ENCODE results near the gene MYADM.
"Not testable (repeated sequence)": the region's sequence is repeated elsewhere in the genome, so short reads cannot be mapped to it uniquely, and the experiment has no call there.

MYADM gene, protein sequence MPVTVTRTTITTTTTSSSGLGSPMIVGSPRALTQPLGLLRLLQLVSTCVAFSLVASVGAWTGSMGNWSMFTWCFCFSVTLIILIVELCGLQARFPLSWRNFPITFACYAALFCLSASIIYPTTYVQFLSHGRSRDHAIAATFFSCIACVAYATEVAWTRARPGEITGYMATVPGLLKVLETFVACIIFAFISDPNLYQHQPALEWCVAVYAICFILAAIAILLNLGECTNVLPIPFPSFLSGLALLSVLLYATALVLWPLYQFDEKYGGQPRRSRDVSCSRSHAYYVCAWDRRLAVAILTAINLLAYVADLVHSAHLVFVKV

DNA sequence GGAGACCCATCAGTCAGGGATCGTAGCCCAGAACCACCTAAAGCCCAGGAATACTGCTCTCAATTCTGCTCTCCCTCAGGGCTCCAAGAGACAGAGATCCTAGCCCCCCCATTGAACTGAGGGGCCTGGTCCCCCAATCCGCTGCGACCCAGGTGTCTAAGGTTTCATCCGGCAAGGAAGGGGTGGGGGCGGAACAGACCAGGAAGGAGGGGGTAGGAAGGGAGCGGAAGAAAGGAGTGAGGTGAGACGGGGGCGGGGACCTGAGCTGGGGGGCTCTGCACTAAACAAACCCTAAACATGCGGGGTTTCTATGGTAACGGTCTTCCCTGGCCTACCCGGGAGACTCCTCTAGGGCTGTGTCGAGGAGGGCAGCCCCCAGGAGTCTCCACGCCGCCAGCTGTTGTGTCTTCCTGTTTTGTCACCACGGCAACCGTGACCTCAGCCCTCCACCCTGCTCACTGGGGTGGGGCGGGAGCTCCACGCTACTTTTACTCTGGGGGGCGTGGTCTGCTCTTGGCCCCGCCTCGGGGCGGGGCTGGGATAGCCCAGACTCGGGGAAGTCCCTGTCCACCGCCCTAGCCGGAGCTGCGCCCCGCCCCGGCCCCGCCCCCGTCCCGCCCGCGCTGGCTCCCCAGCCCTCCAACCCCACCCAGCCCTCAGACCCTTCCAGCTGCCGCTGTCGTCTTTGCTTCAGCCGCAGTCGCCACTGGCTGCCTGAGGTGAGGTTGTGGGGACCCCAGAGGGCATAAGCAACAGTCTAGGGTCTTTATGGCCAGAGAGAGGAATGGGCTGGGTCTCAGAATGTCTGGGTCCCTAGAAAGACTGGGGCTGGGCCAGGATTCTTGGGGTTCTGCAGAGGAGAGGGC is at the start of gene MYADM:
Gene MYADM (plus strand): TSS at position 659 of the 866 bp plus-strand sequence. CDS start 5,647 bp downstream, outside the sequence.
- in situ Hi-C loops (cut with MboI; ENCODE audit: low sequenced_read_pairs), result no loop called here

DNA sequence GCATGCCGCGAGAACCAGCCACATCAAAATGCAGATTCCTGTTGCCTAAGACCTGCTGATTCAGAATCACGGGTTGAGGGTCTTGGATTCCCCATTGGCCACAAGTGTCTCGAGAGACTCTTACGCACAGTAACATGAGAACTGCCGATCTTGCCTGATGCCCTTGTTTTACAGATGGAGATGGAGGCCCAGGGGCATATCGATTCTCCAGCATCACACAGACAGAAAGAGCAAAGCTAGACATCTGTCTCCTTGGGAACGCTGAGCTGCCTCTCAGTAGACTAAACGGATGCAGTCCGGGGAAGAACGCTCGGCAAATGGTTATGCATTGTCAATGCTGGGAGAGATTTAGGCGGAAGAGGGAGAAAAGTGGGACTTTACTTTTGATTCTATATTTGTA is 48.9 kb upstream of the MYADM start:
- in situ Hi-C loops (cut with MboI; ENCODE audit: low sequenced_read_pairs), result no loop called here

DNA sequence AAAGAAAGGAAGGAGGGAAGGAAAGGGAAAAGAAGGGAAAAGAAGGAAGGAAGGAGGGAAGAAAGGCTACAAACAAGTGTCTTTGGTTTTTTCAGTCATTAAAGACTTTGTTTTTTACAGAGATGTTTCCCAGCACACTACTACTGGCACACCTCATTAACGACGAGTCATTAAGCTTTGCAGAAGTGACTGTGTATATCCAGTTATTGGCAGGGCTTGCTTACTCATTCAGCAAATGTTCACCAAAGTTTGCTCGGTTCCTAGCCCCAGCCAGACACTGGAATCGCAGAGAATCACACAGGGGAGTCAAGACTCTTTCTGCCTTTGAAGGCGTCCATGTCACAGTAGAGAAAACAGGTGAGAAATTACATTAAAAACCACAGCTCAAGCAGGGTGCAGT is 47.8 kb upstream of the MYADM start:
- in situ Hi-C loops (cut with MboI; ENCODE audit: low sequenced_read_pairs), result no loop called here

DNA sequence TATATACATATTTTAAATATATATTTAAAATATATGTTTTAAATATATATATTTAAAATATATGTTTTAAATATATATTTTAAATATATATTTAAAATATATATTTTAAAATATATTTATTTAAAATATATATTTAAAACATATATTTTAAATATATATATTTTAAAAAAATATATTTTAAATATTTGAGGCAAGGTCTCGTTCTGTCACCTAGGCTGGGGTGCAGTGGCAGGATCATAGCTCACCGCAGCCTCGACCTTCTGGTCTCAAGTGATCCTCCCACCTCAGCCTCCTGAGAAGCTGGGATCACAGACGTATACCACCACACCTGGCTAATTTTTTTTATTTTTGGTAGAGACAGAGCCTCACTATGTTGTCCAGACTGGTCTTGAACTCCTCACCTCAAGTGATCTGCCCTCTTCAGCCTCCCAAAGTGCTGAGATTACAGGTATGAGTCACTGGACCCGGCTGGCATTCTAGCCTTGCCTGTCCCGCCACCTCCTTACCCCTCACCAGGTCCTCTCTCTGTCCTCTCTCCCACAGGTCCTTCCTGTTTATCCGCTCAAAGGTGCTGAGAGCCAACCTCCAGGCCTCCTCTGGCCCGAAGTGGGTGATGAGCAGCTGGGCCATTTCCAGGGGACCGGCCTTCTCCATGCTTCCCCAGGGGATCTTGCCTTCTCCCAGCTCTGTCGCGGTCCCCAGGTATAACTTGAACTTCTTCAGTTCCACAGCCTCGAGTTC is 44.1 kb upstream of the MYADM start:
- in situ Hi-C loops (cut with MboI; ENCODE audit: low sequenced_read_pairs), result no loop called here

DNA sequence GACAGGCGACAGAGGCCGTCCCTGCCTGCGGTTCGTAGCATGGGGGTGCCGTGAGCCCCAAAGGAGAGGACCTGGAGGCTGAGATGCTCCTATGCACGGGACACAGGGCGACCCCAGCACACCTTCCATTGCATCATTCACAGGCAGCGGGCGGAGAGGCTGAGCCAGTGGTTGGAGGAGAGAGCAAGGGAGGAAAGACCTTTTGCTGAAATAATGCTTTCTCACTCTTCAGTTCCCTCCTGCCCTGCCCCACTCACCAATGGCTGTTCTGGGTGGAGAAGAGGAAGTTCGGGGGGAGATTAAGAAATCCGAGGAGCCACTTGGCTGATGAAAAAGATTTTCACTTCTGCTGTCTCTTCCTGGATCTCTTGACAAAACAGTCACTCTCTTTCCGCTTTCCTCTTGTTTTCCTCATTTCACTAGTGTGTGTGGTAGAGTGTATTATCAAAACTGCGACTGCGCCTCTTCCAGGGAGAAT is 43.5 kb upstream of the MYADM start, which contains the start of gene NLRP12:
Gene NLRP12 (minus strand): TSS at position 181 of the 478 bp plus-strand sequence. CDS start 140 bp downstream, at position 41.
- in situ Hi-C loops (cut with MboI; ENCODE audit: low sequenced_read_pairs), result no loop called here

DNA sequence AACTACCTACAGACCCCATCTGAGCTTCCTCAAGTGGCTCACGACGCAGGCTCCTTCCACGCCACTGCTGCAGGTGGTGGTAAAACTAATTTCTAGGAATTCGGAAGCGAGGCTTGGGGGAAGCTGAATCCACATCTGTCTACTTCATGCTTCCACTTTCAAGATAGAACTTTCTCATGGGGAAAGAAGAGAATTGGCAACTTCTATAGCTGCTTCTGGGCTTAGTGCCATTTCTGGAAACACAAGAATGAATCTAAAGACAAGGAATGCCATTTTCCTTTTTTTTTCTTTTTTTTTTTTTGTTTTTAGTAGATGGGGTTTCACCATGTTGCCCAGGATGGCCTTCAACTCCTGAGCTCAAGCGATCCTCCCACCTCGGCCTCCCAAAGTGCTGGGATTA is 40.8 kb upstream of the MYADM start:
- in situ Hi-C loops (cut with MboI; ENCODE audit: low sequenced_read_pairs), result no loop called here

DNA sequence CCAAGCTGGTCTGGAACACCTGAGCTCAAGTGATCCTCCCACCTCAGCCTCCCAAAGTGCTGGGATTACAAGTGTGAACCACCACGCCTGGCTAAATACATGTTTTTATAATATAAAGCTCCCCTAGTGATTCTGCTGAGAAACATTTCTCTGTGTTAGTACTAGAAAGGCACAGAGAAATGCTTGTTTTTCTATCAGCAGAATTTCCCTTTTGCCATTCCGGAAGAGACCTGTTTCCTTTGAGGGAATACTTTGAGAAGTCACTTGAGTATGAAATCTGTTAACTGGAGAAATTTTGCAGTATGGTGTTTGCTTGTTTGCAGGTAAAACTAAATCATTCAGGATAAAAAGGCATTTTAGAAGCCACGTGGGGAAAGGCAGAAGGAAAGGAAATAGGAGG is 39.2 kb upstream of the MYADM start:
- in situ Hi-C loops (cut with MboI; ENCODE audit: low sequenced_read_pairs), result no loop called here

DNA sequence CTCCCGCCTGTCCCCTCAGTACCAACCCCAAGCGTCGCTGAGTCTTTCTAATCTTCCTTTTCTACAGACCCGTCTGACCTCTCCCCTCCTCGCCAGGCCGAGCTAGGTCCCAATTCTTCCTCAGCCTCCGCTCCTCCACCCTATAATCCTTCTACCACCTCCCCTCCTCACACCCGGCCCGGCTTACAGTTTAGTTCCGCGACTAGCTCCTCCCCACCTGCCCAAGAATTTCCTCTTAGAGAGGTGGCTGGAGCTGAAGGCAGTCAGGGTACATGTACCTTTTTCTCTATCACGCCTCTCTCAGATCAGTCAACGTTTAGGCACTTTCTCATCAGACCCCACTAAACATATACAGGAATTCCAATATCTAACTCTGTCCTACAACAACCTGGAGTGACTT is 34.8 kb upstream of the MYADM start:
- in situ Hi-C loops (cut with MboI; ENCODE audit: low sequenced_read_pairs), result not testable (repeated sequence)

DNA sequence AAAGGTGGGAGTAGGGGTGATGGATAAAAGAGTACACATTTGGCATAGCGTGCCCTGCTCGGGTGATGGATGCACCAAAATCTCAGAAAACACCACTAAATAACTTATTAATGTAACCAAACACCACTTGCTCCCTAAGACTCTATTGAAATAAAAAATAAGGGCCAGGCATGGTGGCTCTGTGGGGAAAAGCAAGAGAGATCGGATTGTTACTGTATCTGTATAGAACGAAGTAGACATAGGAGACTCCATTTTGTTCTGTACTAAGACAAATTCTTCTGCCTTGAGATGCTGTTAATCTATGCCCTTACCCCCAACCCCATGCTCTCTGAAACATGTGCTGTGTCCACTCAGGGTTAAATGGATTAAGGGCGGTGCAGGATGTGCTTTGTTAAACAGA is 29.2 kb upstream of the MYADM start:
- in situ Hi-C loops (cut with MboI; ENCODE audit: low sequenced_read_pairs), result not testable (repeated sequence)

DNA sequence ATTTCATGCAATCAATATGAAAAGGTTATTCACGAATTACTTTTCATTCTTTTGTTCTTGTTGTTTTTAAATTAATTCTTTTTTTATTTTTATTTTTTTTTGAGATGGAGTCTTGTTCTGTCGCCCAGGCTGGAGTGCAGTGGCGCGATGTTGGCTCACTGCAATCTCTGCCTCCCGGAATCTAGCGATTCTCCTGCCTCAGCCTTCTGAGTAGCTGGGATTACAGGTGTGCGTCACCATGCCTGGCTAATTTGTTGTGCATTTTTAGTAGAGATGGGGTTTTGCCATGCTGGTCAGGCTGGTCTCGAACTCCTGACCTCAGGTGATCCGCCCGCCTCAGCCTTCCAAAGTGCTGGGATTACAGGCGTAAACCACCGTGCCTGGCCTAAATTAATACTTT is 27.4 kb upstream of the MYADM start:
- in situ Hi-C loops (cut with MboI; ENCODE audit: low sequenced_read_pairs), result not testable (repeated sequence)

DNA sequence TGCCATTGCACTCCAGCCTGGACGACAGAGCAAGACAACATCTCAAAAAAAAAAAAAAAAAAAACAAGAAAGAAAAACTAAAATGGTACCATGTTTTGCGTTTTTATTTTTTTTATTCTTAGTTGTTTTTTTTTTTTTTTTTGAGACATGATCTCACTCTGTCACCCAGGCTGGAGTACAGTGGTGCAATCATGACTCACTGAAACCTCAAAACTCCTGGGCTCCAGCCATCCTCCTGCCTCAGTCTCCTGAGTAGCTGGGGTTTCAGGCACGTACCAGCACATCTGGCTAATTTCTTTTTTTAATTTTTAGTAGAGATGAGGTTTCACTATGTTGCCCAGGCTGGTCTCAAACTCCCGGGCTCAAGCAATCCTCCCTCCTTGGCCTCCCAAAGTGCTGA is 26.8 kb upstream of the MYADM start:
- in situ Hi-C loops (cut with MboI; ENCODE audit: low sequenced_read_pairs), result not testable (repeated sequence)

DNA sequence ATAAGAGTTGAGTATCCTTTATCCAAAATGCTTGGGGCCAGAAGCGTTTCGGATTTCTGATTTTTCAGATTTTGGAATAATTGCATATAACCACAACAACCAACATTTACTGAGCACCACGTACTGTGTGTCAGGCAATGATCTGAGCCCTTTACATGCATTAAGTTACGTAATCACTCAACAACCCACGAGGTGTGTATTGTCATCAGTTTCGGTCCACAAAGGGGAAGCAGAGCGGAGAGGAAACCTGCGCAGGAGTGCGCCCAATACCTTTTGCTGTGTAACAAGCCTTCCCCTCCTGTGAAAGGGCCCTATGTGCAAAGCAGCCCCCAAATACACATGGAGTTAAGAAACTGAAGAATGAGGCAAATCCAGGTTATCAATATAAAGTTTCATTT is 22.8 kb upstream of the MYADM start:
- in situ Hi-C loops (cut with MboI; ENCODE audit: low sequenced_read_pairs), result no loop called here

DNA sequence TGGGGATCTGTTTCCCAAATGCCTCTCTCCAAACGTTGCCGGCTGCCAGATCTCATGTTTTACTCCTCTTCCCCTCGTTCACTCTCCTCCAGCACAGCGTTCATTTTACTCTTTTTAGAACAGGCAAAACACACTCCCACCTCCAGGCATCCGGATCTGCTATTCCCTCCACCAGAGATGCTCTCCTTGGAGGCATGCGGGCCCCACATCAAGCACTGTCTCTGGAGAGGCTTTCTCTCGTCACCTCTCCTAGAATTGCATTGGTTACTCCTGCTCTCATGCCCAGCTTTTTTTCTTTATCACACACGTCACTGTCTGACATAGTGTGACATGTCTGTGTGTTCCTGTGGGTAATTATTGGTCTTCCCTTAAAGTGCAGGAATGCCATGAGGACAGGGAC is 20.1 kb upstream of the MYADM start:
- in situ Hi-C loops (cut with MboI; ENCODE audit: low sequenced_read_pairs), result no loop called here

DNA sequence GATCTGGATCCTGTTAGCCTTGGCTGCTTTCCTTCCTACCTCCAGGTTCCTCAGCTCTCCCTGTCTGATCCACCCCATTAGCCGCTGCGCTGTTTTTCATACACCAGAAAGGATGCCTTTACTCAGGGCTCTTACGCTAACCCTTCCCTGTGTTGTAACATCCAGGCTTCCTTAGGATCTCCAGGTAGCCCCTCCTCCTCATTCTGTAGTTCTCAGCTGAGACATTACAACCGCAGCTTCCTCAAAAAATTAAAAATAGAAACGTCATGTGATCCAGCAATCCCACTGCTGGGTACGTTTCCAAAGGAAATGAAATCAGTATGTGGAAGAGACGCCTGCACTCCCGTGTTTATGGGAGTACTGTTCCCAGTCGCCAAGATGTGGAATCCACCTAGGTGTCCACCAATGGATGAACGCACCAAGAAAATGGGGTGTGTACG is 18.4 kb upstream of the MYADM start:
- in situ Hi-C loops (cut with MboI; ENCODE audit: low sequenced_read_pairs), result no loop called here

DNA sequence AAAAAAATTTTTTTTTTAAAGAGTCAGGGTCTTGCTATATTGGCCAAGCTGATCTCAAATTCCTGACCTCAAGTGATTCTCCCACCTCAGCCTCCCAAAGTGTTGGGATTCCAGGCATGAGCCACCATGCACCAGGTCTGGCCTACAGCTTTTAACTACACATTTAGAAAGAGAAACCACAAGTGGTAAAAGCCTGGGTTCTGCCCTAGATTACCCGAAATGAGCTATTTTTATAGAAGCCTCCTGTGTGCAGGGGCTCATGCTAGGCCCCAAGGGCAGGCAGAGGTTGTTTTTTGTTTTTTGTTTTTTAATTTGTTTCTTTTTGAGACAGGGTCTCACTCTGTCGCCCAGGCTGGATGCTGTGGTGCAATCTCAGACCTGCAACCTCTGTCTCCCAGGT is 14.0 kb upstream of the MYADM start:
- in situ Hi-C loops (cut with MboI; ENCODE audit: low sequenced_read_pairs), result no loop called here

DNA sequence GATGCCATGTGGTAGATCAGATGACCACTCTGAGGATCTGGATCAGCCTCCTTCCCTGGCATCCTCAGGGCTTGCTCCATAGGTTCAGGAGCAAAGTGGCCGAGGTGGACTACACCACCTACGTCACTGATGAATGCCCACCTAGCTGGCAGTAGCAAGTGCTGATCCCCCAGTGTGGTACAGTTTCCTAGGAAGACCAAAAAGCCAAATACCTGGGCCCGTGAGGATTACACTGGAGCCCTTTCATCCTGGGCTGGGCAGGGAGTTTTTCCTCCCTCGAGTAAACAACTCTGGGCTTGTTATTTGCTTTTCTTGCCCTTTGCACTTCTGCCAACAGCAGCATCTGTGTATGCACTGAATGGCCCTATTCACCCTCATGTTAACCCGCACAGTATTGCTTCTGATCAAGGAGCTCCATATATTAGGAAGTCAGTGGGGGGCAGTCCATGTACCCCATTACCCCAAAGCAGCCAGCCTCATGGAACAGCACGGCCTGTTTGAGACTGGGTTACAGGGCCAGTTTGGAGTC is 3.3 kb upstream of the MYADM start:
- in situ Hi-C loops (cut with MboI; ENCODE audit: low sequenced_read_pairs), result no loop called here

DNA sequence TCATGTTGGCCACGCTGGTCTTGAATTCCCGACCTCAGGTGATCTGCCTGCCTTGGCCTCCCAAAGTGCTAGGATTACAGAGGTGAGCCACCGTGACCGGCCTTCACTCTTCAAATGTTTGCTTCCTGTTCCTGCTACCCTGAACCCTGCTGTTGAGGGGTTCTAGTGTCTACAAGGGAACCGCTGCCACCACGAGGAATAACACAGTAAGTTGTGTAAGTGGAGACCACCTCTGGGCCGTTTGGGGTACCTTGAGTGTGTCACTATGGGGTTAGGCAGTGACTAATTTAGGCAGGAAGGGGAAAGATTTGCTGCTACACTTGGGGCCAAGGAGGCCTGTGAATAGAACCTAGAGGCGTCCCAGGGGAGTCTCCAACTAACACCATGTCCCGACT is 2.2 kb upstream of the MYADM start:
- in situ Hi-C loops (cut with MboI; ENCODE audit: low sequenced_read_pairs), result no loop called here

DNA sequence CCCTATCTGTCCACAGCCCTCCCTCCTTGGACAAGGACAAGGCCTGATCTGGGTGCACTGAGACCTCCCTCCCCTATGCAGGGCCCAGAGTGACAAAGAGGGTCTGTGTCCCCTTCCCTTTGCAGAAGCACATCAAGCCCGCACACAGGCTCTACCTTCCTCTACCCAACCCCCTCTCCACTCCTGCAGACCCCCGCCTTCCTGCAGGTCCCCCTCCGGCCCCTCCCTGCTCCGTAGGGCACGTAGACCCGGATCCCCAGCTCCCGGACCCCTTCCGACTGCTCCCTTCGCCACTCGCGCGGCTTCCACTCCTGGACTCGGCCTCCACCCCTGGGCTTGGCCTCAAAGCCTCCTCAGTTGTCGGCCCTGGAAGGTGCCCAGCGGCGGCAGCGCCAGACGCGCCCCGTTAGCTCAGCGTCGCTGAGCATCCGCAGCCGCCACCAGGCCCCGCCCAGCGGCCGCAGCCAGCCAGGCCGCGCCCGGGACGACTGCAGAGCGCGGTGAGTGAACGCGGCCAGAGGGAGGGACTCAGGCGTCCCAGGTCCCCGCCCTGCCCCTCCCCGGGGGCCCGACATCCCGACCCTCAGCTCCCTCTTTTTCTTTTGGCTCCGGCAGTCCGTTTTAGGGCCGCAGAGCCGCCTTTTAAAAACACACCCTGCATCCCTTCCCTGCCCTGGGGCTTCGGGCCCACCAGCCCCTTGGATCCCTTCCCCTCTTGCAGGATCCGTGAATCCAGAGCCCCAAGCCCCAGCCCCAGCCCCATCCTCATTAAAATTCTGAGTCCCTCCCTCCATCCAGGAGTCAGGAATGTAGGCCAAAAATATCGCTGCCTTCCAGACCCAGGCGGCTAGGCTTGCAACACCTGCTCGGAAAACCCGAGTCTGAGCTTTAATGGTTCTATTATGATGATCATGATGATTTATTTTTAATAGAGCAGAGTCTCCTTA is 1.5 kb upstream of the MYADM start:
- in situ Hi-C loops (cut with MboI; ENCODE audit: low sequenced_read_pairs), result no loop called here

DNA sequence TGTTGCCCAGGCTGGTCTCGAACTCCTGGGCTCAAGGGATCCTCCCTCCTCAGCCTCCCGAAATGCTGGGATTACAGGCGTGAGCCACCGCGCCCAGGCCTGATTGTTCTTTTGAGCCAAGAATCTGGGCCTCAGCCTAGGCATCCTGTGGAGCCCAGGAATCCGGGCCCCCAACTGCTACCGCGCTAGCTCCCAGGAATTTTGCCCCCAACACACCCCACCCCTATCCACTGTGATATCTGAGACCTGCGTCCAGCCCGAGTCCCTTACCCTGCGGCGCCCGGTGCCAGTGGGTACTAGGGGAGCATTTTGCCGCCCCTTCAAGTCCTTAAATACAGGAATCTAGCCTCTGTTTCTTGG is 838 bp upstream of the MYADM start:
- in situ Hi-C loops (cut with MboI; ENCODE audit: low sequenced_read_pairs), result no loop called here

All from HL-60/S4 (cell line).